ENCODE measurements around the gene SGMS1. TPM values are rescaled to one million over a fixed set of nuclear protein-coding genes. Genes with fewer than 3 reads are reported as not detected.

SGMS1 gene
- total RNA-seq, 1 experiment from 2014 or later: 20.4 TPM

DNA sequence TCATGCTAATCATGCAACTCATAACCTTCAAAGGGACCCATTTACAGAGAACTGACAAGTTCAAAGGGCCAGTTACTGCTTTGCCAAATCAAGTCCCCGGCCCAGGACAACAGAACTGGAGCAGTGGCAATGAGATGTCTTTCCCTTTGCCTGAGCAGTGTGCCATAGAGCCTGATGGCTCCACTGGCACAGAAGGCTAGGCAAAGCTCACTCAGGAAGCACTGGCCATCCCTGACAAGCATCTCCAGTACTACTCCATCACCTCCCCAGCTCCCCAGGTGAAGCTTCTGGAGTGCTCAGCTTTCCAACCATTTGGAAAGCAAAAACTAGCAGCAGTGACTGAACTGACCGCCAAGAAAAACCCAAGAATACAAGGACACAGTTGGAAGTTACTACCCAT, 108.3 kb downstream of the SGMS1 start:
- Mint-ChIP-seq H3K27ac (no peak overlapping the region), H3K36me3 (ENCODE audit: insufficient read depth in 1 of 3, low read depth in 3 of 3) (no peaks in the 10 kb centered on the region), H3K4me1 (no peaks in the 10 kb centered on the region), H3K4me3 (no peak overlapping the region), H3K9me3 (no peaks in the 10 kb centered on the region), H3K27me3 (ENCODE audit: low read depth) (no peaks in the 10 kb centered on the region)
- Histone ChIP-seq H4K5ac (ENCODE audit: insufficient read length, low read depth, low read length) (no peak overlapping the region), H3K79me1 (ENCODE audit: insufficient read depth, low read depth, low read length, poor library complexity, severe bottlenecking) (no peaks in the 10 kb centered on the region), H3K4me2 (ENCODE audit: insufficient read depth, insufficient read length, low read length) (no peak overlapping the region), H2AFZ (ENCODE audit: low read length) (no peak overlapping the region), H4K91ac (ENCODE audit: insufficient read length, low read depth, low read length) (no peak overlapping the region), H3K14ac (ENCODE audit: insufficient read depth, low read length) (no peak overlapping the region), H2BK5ac (ENCODE audit: insufficient read length, low read length) (no peak overlapping the region), H2BK120ac (ENCODE audit: low read depth, low read length, poor library complexity, severe bottlenecking) (no peak overlapping the region), H2BK20ac (ENCODE audit: low read depth, low read length, poor library complexity, severe bottlenecking) (no peak overlapping the region), H3K27ac (ENCODE audit: insufficient read length, low read depth, low read length) (no peak overlapping the region), H4K20me1 (ENCODE audit: control insufficient read depth, insufficient read depth, insufficient read length) (no peaks in the 10 kb centered on the region), H2AK5ac (ENCODE audit: insufficient read length, low read length) (no peak overlapping the region), H3K23me2 (ENCODE audit: insufficient read length, low read depth, low read length, poor library complexity, severe bottlenecking) (no peaks in the 10 kb centered on the region), H2BK15ac (ENCODE audit: low read depth, low read length) (no peak overlapping the region), H3K18ac (ENCODE audit: insufficient read length, low read depth, low read length) (no peak overlapping the region), H3K4ac (ENCODE audit: low read depth, low read length) (no peak overlapping the region), H3K23ac (ENCODE audit: insufficient read length, low read depth, low read length) (no peak overlapping the region), H3K4me1 (ENCODE audit: insufficient read depth, low read length) (no peaks in the 10 kb centered on the region), H3K56ac (ENCODE audit: insufficient read length, low read depth, low read length) (no peak overlapping the region), H3T11ph (ENCODE audit: low read length) (no peak overlapping the region), H3K27me3 (ENCODE audit: insufficient read depth, low read length) (no peaks in the 10 kb centered on the region), H2BK12ac (ENCODE audit: insufficient read length, low read depth, low read length) (no peak overlapping the region), H3K9me3 (ENCODE audit: control insufficient read depth, low read depth, low read length) (no peaks in the 10 kb centered on the region), H4K8ac (replicated peaks; ENCODE audit: insufficient read length, low read depth, low read length) (no peak overlapping the region), H3K79me2 (ENCODE audit: insufficient read depth, low read length) (no peaks in the 10 kb centered on the region), H3K9ac (ENCODE audit: extremely low read depth, insufficient read length, low read length) (no peak overlapping the region)
- TF ChIP-seq, protein P1, sequence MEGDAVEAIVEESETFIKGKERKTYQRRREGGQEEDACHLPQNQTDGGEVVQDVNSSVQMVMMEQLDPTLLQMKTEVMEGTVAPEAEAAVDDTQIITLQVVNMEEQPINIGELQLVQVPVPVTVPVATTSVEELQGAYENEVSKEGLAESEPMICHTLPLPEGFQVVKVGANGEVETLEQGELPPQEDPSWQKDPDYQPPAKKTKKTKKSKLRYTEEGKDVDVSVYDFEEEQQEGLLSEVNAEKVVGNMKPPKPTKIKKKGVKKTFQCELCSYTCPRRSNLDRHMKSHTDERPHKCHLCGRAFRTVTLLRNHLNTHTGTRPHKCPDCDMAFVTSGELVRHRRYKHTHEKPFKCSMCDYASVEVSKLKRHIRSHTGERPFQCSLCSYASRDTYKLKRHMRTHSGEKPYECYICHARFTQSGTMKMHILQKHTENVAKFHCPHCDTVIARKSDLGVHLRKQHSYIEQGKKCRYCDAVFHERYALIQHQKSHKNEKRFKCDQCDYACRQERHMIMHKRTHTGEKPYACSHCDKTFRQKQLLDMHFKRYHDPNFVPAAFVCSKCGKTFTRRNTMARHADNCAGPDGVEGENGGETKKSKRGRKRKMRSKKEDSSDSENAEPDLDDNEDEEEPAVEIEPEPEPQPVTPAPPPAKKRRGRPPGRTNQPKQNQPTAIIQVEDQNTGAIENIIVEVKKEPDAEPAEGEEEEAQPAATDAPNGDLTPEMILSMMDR (conservative IDR thresholded peaks at IDR 0.05): no peak
- DNase-seq: no peak
- no CpG with 5 or more reads among the region's 2 CpGs for WGBS (ENCODE audit: extremely low coverage, insufficient read length, low lambda C conversion rate)
